SU-DHL-6 (cell line): ENCODE data around the gene MAST2.

Experiments
- EZH2phosphoT487 ChIP-seq: fragments of 200-600 bp; sonication (generic), shearing (Covaris generic); conservative IDR thresholded peaks from 2 replicates; pipeline ENCODE4 v1.6.1; 2018; ENCODE audit warnings: mild to moderate bottlenecking, antibody characterized with exemption, low read length, moderate library complexity, mixed read lengths
- TF ChIP-seq, protein P1 (sequence below): fragments of 200-600 bp; sonication (generic); IDR thresholded peaks from one replicate; pipeline ENCODE4 v1.5.1; 2017; ENCODE audit warnings: antibody characterized with exemption, mild to moderate bottlenecking, low read length, moderate library complexity; ENCODE audit not compliant: insufficient read depth, poor library complexity, severe bottlenecking

DNA sequence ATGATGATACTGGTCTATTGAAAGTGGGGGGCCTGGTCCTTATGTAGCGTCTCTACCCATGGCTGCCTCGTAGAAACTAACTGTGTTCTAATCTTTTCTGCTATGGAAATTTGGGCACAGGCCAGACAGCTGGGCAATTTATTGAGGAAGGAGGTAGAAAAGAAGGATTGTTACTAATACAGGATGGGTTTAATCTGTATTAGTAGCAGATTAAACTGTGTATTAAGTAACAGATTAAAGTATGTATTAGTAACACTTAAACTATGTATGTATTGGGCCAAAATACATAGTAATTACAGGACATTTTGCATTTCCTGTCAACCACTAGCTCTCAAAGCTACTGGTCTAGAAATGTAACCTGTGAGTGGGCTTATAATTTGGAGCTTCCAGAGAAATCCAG, 142.0 kb downstream of the MAST2 start:
- TF ChIP-seq, protein P1, sequence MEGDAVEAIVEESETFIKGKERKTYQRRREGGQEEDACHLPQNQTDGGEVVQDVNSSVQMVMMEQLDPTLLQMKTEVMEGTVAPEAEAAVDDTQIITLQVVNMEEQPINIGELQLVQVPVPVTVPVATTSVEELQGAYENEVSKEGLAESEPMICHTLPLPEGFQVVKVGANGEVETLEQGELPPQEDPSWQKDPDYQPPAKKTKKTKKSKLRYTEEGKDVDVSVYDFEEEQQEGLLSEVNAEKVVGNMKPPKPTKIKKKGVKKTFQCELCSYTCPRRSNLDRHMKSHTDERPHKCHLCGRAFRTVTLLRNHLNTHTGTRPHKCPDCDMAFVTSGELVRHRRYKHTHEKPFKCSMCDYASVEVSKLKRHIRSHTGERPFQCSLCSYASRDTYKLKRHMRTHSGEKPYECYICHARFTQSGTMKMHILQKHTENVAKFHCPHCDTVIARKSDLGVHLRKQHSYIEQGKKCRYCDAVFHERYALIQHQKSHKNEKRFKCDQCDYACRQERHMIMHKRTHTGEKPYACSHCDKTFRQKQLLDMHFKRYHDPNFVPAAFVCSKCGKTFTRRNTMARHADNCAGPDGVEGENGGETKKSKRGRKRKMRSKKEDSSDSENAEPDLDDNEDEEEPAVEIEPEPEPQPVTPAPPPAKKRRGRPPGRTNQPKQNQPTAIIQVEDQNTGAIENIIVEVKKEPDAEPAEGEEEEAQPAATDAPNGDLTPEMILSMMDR = no peak
- no peak for TF ChIP-seq EZH2phosphoT487
